Mesenchymal stem cell (in vitro differentiated cells and primary cell): ENCODE results near the gene TSC2.
"Not testable (repeated sequence)": the region's sequence is repeated elsewhere in the genome, so short reads cannot be mapped to it uniquely, and the experiment has no call there.

Source experiments
- DNase-seq: peaks from one replicate; pipeline ENCODE4 v3.0.0-alpha.2; 2013
- H2AFZ ChIP-seq: one replicate; pipeline ENCODE4 v1.6.1; 2013; ENCODE audit warnings: low read depth, mild to moderate bottlenecking, control low read depth, inconsistent platforms, low read length, moderate library complexity
- H2AK5ac ChIP-seq: 2 replicates; pipeline ENCODE4 v1.6.1; 2013; ENCODE audit warnings: low read length, moderate library complexity, mild to moderate bottlenecking, inconsistent platforms; ENCODE audit not compliant: severe bottlenecking
- H2BK120ac ChIP-seq: one replicate; pipeline ENCODE4 v1.6.1; 2013; ENCODE audit warnings: low read depth, mild to moderate bottlenecking, inconsistent platforms, low read length, moderate library complexity
- H2BK12ac ChIP-seq, 2 experiments: one replicate each; pipeline ENCODE4 v1.6.1; 2013; ENCODE audit warnings: inconsistent platforms in 2 of 2, low read length in 2 of 2, mild to moderate bottlenecking in 2 of 2, moderate library complexity in 2 of 2, control low read depth in 1 of 2
- H2BK15ac ChIP-seq: one replicate; pipeline ENCODE4 v1.6.1; 2013; ENCODE audit warnings: mild to moderate bottlenecking, low read depth, inconsistent platforms; ENCODE audit not compliant: poor library complexity, severe bottlenecking
- H2BK5ac ChIP-seq: 2 replicates; pipeline ENCODE4 v1.6.1; 2013; ENCODE audit warnings: low read depth, mild to moderate bottlenecking, low read length, control low read depth, inconsistent platforms; ENCODE audit not compliant: poor library complexity, severe bottlenecking
- H3K14ac ChIP-seq, 2 experiments: one replicate each; pipeline ENCODE4 v1.6.1; 2013; ENCODE audit warnings: inconsistent platforms in 2 of 2, low read length in 2 of 2, control low read depth in 1 of 2, mild to moderate bottlenecking in 1 of 2, moderate library complexity in 1 of 2
- H3K18ac ChIP-seq, 2 experiments: one replicate each; pipeline ENCODE4 v1.6.1; 2013; ENCODE audit warnings: inconsistent platforms in 2 of 2, low read length in 2 of 2, control low read depth in 1 of 2, low read depth in 1 of 2, mild to moderate bottlenecking in 1 of 2
- H3K23ac ChIP-seq, 2 experiments: one replicate each; pipeline ENCODE4 v1.6.1; 2013; ENCODE audit warnings: inconsistent platforms in 2 of 2, low read length in 2 of 2, mild to moderate bottlenecking in 2 of 2, moderate library complexity in 2 of 2, control low read depth in 1 of 2
- H3K27ac ChIP-seq: 2 replicates; pipeline ENCODE4 v1.5.1; 2013; ENCODE audit warnings: mild to moderate bottlenecking, moderate library complexity, low read length, control low read depth, inconsistent platforms; ENCODE audit not compliant: poor library complexity, severe bottlenecking
- H3K27me3 ChIP-seq, 2 experiments: 2 replicates each; pipeline versions ENCODE4 v1.6.1 to v1.7.0; 2013; ENCODE audit warnings: low read length in 2 of 2, mild to moderate bottlenecking in 2 of 2, moderate library complexity in 2 of 2, control low read depth in 1 of 2, inconsistent platforms in 1 of 2; ENCODE audit not compliant: control insufficient read depth in 1 of 2, insufficient read depth in 1 of 2
- H3K36me3 ChIP-seq, 2 experiments: 2 replicates each; pipeline versions ENCODE4 v1.6.1 to v1.7.0; 2013; ENCODE audit warnings: low read length in 2 of 2, control low read depth in 1 of 2, inconsistent platforms in 1 of 2, low read depth in 1 of 2, mild to moderate bottlenecking in 1 of 2; ENCODE audit not compliant: insufficient read depth in 2 of 2, control insufficient read depth in 1 of 2
- H3K4ac ChIP-seq, 2 experiments: one replicate each; pipeline ENCODE4 v1.6.1; 2013; ENCODE audit warnings: inconsistent platforms in 2 of 2, low read length in 2 of 2, mild to moderate bottlenecking in 2 of 2, moderate library complexity in 2 of 2, control low read depth in 1 of 2, low read depth in 1 of 2
- H3K4me1 ChIP-seq: 2 replicates; pipeline ENCODE4 v1.6.1; 2013; ENCODE audit warnings: low read depth, low read length, control low read depth; ENCODE audit not compliant: control insufficient read depth, insufficient read depth
- H3K4me2 ChIP-seq: 2 replicates; pipeline ENCODE4 v1.6.1; 2013; ENCODE audit warnings: low read length, mild to moderate bottlenecking, inconsistent platforms; ENCODE audit not compliant: poor library complexity, severe bottlenecking
- H3K4me3 ChIP-seq, 2 experiments: 2 replicates each; pipeline versions ENCODE4 v1.5.1 to v1.7.0; 2013; ENCODE audit warnings: low read length in 2 of 2, mild to moderate bottlenecking in 2 of 2, control low read depth in 1 of 2, low read depth in 1 of 2; ENCODE audit not compliant: insufficient read depth in 1 of 2
- H3K79me1 ChIP-seq: replicated peaks from 2 replicates; pipeline ENCODE4 v1.6.1; 2013; ENCODE audit warnings: mild to moderate bottlenecking, control low read depth, low read length, inconsistent platforms; ENCODE audit not compliant: poor library complexity, severe bottlenecking
- H3K9ac ChIP-seq: 2 replicates; pipeline ENCODE4 v1.7.0; 2013; ENCODE audit warnings: mild to moderate bottlenecking, low read length, moderate library complexity
- H3K9me3 ChIP-seq: 2 replicates; pipeline ENCODE4 v1.7.0; 2013; ENCODE audit warnings: mild to moderate bottlenecking, low read length; ENCODE audit not compliant: control insufficient read depth
- H4K8ac ChIP-seq: one replicate; pipeline ENCODE4 v1.6.1; 2013; ENCODE audit warnings: inconsistent platforms, mild to moderate bottlenecking, low read length, moderate library complexity
- H4K91ac ChIP-seq: one replicate; pipeline ENCODE4 v1.6.1; 2013; ENCODE audit warnings: mild to moderate bottlenecking, low read length, inconsistent platforms
- WGBS: methylation state at CpG from one replicate; pipeline ENCODE4 v1.1.7; 2013; ENCODE audit warnings: mixed read lengths; 5-methylcytosine and 5-hydroxymethylcytosine counted together

The TSC2 gene

DNA sequence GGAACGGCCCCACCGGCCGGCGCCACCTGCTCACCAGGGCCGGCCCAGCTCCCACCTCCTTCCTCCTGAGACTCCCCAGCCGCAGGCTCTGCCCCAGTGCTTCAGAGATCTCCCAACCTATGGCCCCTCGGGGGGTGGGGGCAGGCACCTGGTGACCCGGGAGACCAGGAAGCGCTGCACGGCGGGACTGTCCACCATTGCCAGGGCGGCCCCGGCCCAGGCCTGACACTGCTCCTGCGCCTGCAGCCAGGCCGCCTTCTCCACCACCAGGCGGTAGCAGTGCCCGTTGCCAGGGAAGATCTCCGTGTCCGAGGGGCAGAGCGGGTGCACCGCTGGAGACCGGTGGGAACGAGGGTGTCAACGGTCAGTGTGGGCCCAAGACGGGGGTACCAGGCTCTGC is 69.6 kb downstream of the TSC2 start:
- not testable (repeated sequence) for H2BK5ac ChIP-seq, H2AFZ ChIP-seq, H3K4me1 ChIP-seq, H3K79me1 ChIP-seq, H3K23ac ChIP-seq, H3K4me2 ChIP-seq, DNase-seq, H3K4ac ChIP-seq, H3K27ac ChIP-seq, H3K27me3 ChIP-seq, H4K8ac ChIP-seq, H3K9me3 ChIP-seq, H3K18ac ChIP-seq, H4K91ac ChIP-seq, H3K9ac ChIP-seq, H2AK5ac ChIP-seq, H2BK15ac ChIP-seq, H2BK12ac ChIP-seq, H3K4me3 ChIP-seq, H3K14ac ChIP-seq, H2BK120ac ChIP-seq
- H3K36me3 ChIP-seq, result peaks cover 8 to 48% of the 10 kb centered on the region in 2 experiments
- WGBS, result 93% methylated on average over 3 of the region's 25 CpGs

DNA sequence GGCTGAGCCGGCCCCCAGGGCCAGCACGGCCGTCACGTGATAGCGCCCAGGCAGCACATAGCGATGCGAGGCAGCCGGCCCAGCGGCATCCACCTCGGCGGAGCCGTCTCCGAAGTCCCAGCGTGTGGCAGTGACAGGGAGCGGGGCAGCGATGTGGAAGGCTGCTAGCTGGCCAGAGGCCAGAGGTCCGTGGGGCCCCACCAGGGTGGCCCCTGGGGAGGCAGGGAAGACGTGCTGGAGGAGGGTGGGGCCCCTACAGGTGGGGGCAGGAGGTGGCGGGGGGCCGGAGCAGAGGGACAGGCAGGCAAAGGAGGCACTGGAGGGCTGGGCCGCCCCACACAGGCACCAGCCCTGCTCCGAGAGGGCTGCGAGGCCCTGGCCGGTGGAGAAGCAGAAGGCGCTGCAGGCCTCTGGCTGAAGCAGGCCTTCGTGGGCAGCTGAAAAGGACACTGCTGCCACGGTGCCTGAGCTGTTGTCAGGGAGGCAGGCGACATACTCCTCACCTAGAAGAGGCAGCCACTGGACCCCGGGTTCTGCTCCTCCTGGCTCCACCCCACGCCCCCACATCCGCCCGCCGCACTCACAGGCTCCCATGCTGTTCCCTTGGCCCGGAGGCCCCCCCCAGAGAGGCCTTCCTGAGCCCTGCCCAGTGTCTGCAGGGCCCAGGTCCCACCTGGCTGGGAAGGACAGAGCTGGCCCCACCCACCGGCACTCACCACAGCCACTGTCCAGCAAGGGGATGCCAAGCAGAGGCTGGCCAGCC is 70.4 kb downstream of the TSC2 start:
- 95% methylated on average over 15 of the region's 35 CpGs for WGBS
- H3K14ac ChIP-seq, H3K4me2 ChIP-seq, H2BK120ac ChIP-seq, H4K8ac ChIP-seq, H3K9me3 ChIP-seq, H2AK5ac ChIP-seq, H3K79me1 ChIP-seq, H3K4ac ChIP-seq, H3K18ac ChIP-seq, H2AFZ ChIP-seq, H4K91ac ChIP-seq, H3K9ac ChIP-seq, H3K27ac ChIP-seq, DNase-seq, H2BK12ac ChIP-seq, H3K27me3 ChIP-seq, H3K23ac ChIP-seq, H2BK15ac ChIP-seq, H3K4me3 ChIP-seq, H2BK5ac ChIP-seq: not testable (repeated sequence)
- H3K36me3 ChIP-seq, result peaks cover 6 to 46% of the 10 kb centered on the region in 2 experiments
- H3K4me1 ChIP-seq, result peaks cover 15% of the 10 kb centered on the region

DNA sequence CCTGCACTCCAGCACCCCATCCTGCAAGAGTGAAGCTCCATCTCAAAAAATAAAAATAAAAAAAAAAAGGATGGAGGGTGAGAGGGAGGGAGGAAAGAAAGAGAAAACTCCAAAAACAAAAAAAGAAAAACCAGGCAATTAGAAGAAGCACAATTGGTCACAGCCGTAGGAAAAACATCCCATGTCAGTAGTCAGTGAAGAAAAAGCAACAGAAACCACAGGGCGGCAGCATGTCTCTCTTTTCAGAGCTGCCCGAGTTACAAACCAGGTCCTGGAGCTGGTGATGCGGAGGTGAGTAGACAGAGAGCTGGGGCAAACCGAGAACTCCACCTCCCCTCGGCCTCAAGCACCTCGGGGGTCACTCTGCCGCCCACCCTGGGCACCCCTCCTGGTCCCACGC is 73.5 kb downstream of the TSC2 start:
- not testable (repeated sequence) for H4K8ac ChIP-seq, H3K14ac ChIP-seq, H2BK120ac ChIP-seq, H2BK12ac ChIP-seq, H3K9ac ChIP-seq, H3K4me3 ChIP-seq, H3K4ac ChIP-seq, H3K27me3 ChIP-seq, H3K23ac ChIP-seq, H2AFZ ChIP-seq, H3K79me1 ChIP-seq, H3K27ac ChIP-seq, H3K9me3 ChIP-seq, H3K4me2 ChIP-seq, H2BK5ac ChIP-seq, H2BK15ac ChIP-seq, H2AK5ac ChIP-seq
- Histone ChIP-seq H3K36me3 (peaks cover 0 to 18% of the 10 kb centered on the region in 2 experiments), H3K4me1 (peaks cover 39% of the 10 kb centered on the region), H3K18ac (peak overlapping the region in 1 of 2 experiments; percentile 24), H4K91ac (peak overlapping the region; percentile 18)
- 68% methylated on average over 8 of the region's 9 CpGs for WGBS
- peak; percentile 64 for DNase-seq

DNA sequence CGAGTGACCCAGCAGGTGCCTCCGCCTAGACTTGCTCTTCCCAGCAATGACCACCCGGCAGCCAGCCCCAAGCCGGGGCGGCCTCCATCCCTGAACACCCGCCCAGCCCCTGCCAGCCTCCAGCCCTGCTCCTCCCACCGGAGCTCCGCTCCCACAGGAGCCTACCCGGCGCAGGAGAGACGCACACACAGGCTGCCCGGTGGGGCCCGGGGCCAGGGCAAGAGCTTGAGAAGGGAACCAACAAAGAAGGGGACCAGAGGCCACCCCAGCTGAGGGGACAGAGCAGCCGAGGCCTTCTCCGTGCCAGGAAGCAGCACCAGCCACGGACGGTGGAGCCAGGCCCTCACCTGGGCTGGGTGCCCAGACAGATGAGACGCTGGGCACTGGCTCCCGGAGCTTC is 74.1 kb downstream of the TSC2 start:
- WGBS, result 85% methylated on average over 13 of the region's 19 CpGs

More for the DNA sequence above, 74.1 kb downstream of the TSC2 start:
- no peak overlapping the region for H2BK5ac ChIP-seq
- DNase-seq, result no peak
- H2AFZ ChIP-seq, result no peak overlapping the region
- H3K18ac ChIP-seq, result peak overlapping the region in 1 of 2 experiments; percentile 24
- H3K4ac ChIP-seq, result no peak overlapping the region
- H3K9me3 ChIP-seq, result no peaks in the 10 kb centered on the region
- no peak overlapping the region for H2AK5ac ChIP-seq
- H2BK120ac ChIP-seq, result no peak overlapping the region
- H3K27ac ChIP-seq, result no peak overlapping the region
- H3K4me1 ChIP-seq, result peaks cover 43% of the 10 kb centered on the region
- peaks cover 0 to 15% of the 10 kb centered on the region in 2 experiments for H3K36me3 ChIP-seq
- no peak overlapping the region for H3K14ac ChIP-seq
- H3K79me1 ChIP-seq, result peaks cover 2% of the 10 kb centered on the region
- no peaks in the 10 kb centered on the region for H3K27me3 ChIP-seq
- no peak overlapping the region for H4K8ac ChIP-seq
- H3K4me3 ChIP-seq, result no peak overlapping the region
- no peak overlapping the region for H3K9ac ChIP-seq
- H3K23ac ChIP-seq, result no peak overlapping the region
- H2BK12ac ChIP-seq, result peak overlapping the region in 1 of 2 experiments; percentile 10
- H4K91ac ChIP-seq, result peak overlapping the region; percentile 18
- no peak overlapping the region for H2BK15ac ChIP-seq
- no peak overlapping the region for H3K4me2 ChIP-seq
